ENCODE results near the gene IL4.

IL4 gene

DNA sequence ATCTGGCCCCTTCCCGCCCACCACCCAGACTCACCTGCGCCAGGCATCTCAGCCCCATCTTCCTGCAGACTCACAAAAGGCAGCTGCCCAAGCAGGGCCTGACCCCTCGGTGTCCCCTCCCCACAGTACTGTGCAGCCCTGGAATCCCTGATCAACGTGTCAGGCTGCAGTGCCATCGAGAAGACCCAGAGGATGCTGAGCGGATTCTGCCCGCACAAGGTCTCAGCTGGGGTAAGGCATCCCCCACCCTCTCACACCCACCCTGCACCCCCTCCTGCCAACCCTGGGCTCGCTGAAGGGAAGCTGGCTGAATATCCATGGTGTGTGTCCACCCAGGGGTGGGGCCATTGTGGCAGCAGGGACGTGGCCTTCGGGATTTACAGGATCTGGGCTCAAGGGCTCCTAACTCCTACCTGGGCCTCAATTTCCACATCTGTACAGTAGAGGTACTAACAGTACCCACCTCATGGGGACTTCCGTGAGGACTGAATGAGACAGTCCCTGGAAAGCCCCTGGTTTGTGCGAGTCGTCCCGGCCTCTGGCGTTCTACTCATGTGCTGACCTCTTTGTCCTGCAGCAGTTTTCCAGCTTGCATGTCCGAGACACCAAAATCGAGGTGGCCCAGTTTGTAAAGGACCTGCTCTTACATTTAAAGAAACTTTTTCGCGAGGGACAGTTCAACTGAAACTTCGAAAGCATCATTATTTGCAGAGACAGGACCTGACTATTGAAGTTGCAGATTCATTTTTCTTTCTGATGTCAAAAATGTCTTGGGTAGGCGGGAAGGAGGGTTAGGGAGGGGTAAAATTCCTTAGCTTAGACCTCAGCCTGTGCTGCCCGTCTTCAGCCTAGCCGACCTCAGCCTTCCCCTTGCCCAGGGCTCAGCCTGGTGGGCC, 13.9 kb upstream of the IL4 start (continued):
- TF ChIP-seq OSR1 (CRISPR knock-in tag; IDR thresholded peaks at IDR 0.05): no peak
- TF ChIP-seq ZFP30 (CRISPR knock-in tag; IDR thresholded peaks at IDR 0.05): no peak

GRCh38 chr5:132661231-132662003, 12.4 kb upstream of the IL4 start:
- ATAC-seq: peak; percentile 34

DNA sequence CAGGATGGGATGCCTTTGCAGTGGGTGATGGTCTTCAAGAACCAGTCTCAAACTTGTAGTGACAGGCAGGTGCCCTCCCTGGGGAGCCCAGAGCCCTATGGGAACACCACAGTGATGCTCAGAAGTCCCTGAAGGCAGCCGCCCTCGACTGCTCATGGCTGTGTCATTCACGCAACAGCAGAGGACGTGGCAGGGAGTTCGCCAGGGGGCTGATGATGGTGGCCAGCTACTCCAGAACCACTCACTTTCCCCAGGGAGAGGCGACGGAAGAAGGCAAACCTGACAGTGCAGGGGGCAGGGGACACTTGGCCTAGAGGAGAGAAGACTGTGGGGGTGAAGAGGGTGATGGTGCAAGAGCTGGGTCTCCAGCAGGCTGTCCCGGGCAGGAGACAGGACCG, 11.8 kb upstream of the IL4 start:
- ATAC-seq: no peak
- TF ChIP-seq TOX (CRISPR knock-in tag; IDR thresholded peaks at IDR 0.05; ENCODE audit: borderline replicate concordance) (no peak), RARB (CRISPR knock-in tag; IDR thresholded peaks at IDR 0.05) (no peak), ARNTL (CRISPR knock-in tag; IDR thresholded peaks at IDR 0.05; ENCODE audit: borderline replicate concordance, low read depth) (no peak), PPARA (CRISPR knock-in tag; IDR thresholded peaks at IDR 0.05; ENCODE audit: borderline replicate concordance) (no peak), CSRNP3 (CRISPR knock-in tag; IDR thresholded peaks at IDR 0.05) (no peak), ISL1 (CRISPR knock-in tag; IDR thresholded peaks at IDR 0.05) (no peak), ZFP3 (CRISPR knock-in tag; IDR thresholded peaks at IDR 0.05) (no peak), TCF4 (CRISPR knock-in tag; IDR thresholded peaks at IDR 0.05; ENCODE audit: borderline replicate concordance) (no peak), CSDC2 (CRISPR knock-in tag; IDR thresholded peaks at IDR 0.05) (no peak), ZC3H10 (CRISPR knock-in tag; IDR thresholded peaks at IDR 0.05) (no peak), ZFP30 (CRISPR knock-in tag; IDR thresholded peaks at IDR 0.05) (no peak), ESRRG (CRISPR knock-in tag; IDR thresholded peaks at IDR 0.05) (no peak), BACH2 (CRISPR knock-in tag; IDR thresholded peaks at IDR 0.05; ENCODE audit: borderline replicate concordance) (no peak), ZNF565 (CRISPR knock-in tag; conservative IDR thresholded peaks at IDR 0.05; ENCODE audit: low read depth) (no peak)
- TF ChIP-seq, protein P1, sequence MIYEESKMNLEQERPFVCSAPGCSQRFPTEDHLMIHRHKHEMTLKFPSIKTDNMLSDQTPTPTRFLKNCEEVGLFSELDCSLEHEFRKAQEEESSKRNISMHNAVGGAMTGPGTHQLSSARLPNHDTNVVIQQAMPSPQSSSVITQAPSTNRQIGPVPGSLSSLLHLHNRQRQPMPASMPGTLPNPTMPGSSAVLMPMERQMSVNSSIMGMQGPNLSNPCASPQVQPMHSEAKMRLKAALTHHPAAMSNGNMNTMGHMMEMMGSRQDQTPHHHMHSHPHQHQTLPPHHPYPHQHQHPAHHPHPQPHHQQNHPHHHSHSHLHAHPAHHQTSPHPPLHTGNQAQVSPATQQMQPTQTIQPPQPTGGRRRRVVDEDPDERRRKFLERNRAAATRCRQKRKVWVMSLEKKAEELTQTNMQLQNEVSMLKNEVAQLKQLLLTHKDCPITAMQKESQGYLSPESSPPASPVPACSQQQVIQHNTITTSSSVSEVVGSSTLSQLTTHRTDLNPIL (CRISPR knock-in tag; IDR thresholded peaks at IDR 0.05; ENCODE audit: low read depth): no peak

More at GRCh38 chr5:132661231-132662003, 12.4 kb upstream of the IL4 start:
- TF ChIP-seq PPARA (CRISPR knock-in tag; IDR thresholded peaks at IDR 0.05; ENCODE audit: borderline replicate concordance) (no peak), CSRNP3 (CRISPR knock-in tag; IDR thresholded peaks at IDR 0.05) (no peak), CSDC2 (CRISPR knock-in tag; IDR thresholded peaks at IDR 0.05) (no peak), RARB (CRISPR knock-in tag; IDR thresholded peaks at IDR 0.05) (no peak), ZNF565 (CRISPR knock-in tag; conservative IDR thresholded peaks at IDR 0.05; ENCODE audit: low read depth) (no peak), OSR1 (CRISPR knock-in tag; IDR thresholded peaks at IDR 0.05) (no peak), ZFP30 (CRISPR knock-in tag; IDR thresholded peaks at IDR 0.05) (no peak)
- TF ChIP-seq, protein P1 (CRISPR knock-in tag; IDR thresholded peaks at IDR 0.05; ENCODE audit: low read depth): no peak
- TF ChIP-seq, protein P2, sequence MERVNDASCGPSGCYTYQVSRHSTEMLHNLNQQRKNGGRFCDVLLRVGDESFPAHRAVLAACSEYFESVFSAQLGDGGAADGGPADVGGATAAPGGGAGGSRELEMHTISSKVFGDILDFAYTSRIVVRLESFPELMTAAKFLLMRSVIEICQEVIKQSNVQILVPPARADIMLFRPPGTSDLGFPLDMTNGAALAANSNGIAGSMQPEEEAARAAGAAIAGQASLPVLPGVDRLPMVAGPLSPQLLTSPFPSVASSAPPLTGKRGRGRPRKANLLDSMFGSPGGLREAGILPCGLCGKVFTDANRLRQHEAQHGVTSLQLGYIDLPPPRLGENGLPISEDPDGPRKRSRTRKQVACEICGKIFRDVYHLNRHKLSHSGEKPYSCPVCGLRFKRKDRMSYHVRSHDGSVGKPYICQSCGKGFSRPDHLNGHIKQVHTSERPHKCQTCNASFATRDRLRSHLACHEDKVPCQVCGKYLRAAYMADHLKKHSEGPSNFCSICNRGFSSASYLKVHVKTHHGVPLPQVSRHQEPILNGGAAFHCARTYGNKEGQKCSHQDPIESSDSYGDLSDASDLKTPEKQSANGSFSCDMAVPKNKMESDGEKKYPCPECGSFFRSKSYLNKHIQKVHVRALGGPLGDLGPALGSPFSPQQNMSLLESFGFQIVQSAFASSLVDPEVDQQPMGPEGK (CRISPR knock-in tag; IDR thresholded peaks at IDR 0.05; ENCODE audit: borderline replicate concordance): no peak
- TF ChIP-seq, protein P3, sequence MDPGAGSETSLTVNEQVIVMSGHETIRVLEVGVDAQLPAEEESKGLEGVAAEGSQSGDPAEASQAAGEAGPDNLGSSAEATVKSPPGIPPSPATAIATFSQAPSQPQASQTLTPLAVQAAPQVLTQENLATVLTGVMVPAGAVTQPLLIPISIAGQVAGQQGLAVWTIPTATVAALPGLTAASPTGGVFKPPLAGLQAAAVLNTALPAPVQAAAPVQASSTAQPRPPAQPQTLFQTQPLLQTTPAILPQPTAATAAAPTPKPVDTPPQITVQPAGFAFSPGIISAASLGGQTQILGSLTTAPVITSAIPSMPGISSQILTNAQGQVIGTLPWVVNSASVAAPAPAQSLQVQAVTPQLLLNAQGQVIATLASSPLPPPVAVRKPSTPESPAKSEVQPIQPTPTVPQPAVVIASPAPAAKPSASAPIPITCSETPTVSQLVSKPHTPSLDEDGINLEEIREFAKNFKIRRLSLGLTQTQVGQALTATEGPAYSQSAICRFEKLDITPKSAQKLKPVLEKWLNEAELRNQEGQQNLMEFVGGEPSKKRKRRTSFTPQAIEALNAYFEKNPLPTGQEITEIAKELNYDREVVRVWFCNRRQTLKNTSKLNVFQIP (CRISPR knock-in tag; IDR thresholded peaks at IDR 0.05; ENCODE audit: borderline replicate concordance, low read depth): no peak
